Liver (tissue), 3 donors: ENCODE measurements around the gene BACH2.

ENCODE experiments used
- EGR1 ChIP-seq, 2 donors: IDR thresholded peaks; 2 replicates each; pipeline ENCODE4 v1.6.1; 2016 to 2018; ENCODE audit warnings: antibody characterized with exemption in 2 of 2, low read depth in 2 of 2
- HNF4G ChIP-seq: IDR thresholded peaks from 2 replicates; pipeline ENCODE4 v1.6.1; 2016; ENCODE audit warnings: antibody characterized with exemption
- RAD21 ChIP-seq, 2 donors: IDR thresholded peaks; 2 replicates each; pipeline ENCODE4 v1.6.1; 2016; ENCODE audit warnings: antibody characterized with exemption in 2 of 2, mild to moderate bottlenecking in 2 of 2
- RXRA ChIP-seq, 2 donors: IDR thresholded peaks; 2 replicates each; pipeline ENCODE4 v1.6.1; 2017 to 2018; ENCODE audit warnings: antibody characterized with exemption in 2 of 2, mild to moderate bottlenecking in 1 of 2
- TAF1 ChIP-seq: conservative IDR thresholded peaks from 2 replicates; pipeline ENCODE4 v1.6.1; 2016; ENCODE audit warnings: antibody characterized with exemption, mild to moderate bottlenecking
- YY1 ChIP-seq: IDR thresholded peaks from 2 replicates; pipeline ENCODE4 v1.6.1; 2016; ENCODE audit warnings: antibody characterized with exemption, mild to moderate bottlenecking
- TF ChIP-seq, protein P1 (sequence below): fragments of 150-350 bp; IDR thresholded peaks from 2 replicates; pipeline ENCODE4 v1.5.1; 2017; ENCODE audit warnings: improper control_type of control experiment, low read depth, low read length; ENCODE audit not compliant: missing input control
- TF ChIP-seq, protein P2 (sequence below): IDR thresholded peaks from 2 replicates; pipeline ENCODE4 v1.6.1; 2016; ENCODE audit warnings: antibody characterized with exemption, mild to moderate bottlenecking
- TF ChIP-seq, protein P3 (sequence below): IDR thresholded peaks from 2 replicates; pipeline ENCODE4 v1.6.1; 2016; ENCODE audit warnings: antibody characterized with exemption
- TF ChIP-seq, protein P4 (sequence below): IDR thresholded peaks from 2 replicates; pipeline ENCODE4 v1.6.1; 2016; ENCODE audit warnings: antibody characterized with exemption
- donor health status: healthy.
- donor health status: healthy.

DNA sequence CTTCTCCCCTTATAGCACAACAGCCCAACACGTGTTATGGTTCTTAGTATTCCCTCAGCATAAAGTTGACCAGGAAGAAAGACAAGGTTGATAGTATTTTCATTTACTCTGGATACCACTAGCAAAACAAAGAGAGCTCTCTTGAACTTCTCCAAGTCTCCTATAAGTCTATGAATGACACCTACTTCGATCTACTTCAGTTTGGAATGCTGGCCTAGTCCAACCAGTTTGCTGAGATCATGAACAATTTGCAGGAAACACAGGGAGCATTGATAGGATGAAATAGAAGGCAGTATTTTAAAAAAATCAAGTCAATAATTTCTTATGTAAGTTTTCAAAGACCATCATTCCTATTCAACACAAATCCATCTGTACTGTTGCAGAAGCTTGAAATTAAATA lies 308.8 kb downstream of the BACH2 start:
- TF ChIP-seq, protein P1, sequence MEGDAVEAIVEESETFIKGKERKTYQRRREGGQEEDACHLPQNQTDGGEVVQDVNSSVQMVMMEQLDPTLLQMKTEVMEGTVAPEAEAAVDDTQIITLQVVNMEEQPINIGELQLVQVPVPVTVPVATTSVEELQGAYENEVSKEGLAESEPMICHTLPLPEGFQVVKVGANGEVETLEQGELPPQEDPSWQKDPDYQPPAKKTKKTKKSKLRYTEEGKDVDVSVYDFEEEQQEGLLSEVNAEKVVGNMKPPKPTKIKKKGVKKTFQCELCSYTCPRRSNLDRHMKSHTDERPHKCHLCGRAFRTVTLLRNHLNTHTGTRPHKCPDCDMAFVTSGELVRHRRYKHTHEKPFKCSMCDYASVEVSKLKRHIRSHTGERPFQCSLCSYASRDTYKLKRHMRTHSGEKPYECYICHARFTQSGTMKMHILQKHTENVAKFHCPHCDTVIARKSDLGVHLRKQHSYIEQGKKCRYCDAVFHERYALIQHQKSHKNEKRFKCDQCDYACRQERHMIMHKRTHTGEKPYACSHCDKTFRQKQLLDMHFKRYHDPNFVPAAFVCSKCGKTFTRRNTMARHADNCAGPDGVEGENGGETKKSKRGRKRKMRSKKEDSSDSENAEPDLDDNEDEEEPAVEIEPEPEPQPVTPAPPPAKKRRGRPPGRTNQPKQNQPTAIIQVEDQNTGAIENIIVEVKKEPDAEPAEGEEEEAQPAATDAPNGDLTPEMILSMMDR = no peak
- TF ChIP-seq HNF4G = no peak
- TF ChIP-seq RXRA (IDR thresholded peaks at IDR 0.05) = no peak
- TF ChIP-seq, protein P2, sequence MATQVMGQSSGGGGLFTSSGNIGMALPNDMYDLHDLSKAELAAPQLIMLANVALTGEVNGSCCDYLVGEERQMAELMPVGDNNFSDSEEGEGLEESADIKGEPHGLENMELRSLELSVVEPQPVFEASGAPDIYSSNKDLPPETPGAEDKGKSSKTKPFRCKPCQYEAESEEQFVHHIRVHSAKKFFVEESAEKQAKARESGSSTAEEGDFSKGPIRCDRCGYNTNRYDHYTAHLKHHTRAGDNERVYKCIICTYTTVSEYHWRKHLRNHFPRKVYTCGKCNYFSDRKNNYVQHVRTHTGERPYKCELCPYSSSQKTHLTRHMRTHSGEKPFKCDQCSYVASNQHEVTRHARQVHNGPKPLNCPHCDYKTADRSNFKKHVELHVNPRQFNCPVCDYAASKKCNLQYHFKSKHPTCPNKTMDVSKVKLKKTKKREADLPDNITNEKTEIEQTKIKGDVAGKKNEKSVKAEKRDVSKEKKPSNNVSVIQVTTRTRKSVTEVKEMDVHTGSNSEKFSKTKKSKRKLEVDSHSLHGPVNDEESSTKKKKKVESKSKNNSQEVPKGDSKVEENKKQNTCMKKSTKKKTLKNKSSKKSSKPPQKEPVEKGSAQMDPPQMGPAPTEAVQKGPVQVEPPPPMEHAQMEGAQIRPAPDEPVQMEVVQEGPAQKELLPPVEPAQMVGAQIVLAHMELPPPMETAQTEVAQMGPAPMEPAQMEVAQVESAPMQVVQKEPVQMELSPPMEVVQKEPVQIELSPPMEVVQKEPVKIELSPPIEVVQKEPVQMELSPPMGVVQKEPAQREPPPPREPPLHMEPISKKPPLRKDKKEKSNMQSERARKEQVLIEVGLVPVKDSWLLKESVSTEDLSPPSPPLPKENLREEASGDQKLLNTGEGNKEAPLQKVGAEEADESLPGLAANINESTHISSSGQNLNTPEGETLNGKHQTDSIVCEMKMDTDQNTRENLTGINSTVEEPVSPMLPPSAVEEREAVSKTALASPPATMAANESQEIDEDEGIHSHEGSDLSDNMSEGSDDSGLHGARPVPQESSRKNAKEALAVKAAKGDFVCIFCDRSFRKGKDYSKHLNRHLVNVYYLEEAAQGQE = no peak
- no peak for TF ChIP-seq RAD21 (IDR thresholded peaks at IDR 0.05)
- TF ChIP-seq TAF1 = no peak
- no peak for TF ChIP-seq YY1
- TF ChIP-seq, protein P3, sequence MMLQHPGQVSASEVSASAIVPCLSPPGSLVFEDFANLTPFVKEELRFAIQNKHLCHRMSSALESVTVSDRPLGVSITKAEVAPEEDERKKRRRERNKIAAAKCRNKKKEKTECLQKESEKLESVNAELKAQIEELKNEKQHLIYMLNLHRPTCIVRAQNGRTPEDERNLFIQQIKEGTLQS = no peak
- TF ChIP-seq, protein P4, sequence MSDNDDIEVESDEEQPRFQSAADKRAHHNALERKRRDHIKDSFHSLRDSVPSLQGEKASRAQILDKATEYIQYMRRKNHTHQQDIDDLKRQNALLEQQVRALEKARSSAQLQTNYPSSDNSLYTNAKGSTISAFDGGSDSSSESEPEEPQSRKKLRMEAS = no peak
- TF ChIP-seq EGR1 (IDR thresholded peaks at IDR 0.05; ENCODE audit: low read depth in 2 of 2) = no peak
